ENCODE measurements around the gene WDR47. TPM values are rescaled to one million over a fixed set of nuclear protein-coding genes. Genes with fewer than 3 reads are reported as not detected.
"Not testable (repeated sequence)": the region's sequence is repeated elsewhere in the genome, so short reads cannot be mapped to it uniquely, and the experiment has no call there.

The WDR47 gene
- total and polyA plus RNA-seq, 2 of the 8 experiments (the other 6 are each of a cell fraction or from before 2014, with no cell fraction given) = 1.9 to 6.7 TPM

- no peak for TF ChIP-seq SAP30 (IDR thresholded peaks at IDR 0.05; ENCODE audit: insufficient read depth, insufficient replicate concordance, low read length)
- TF ChIP-seq TAF7 (optimal IDR thresholded peaks at IDR 0.05; ENCODE audit: borderline replicate concordance, low read depth, low read length) = no peak
- TF ChIP-seq FOSL1 (IDR thresholded peaks at IDR 0.05; ENCODE audit: insufficient read depth, low read depth, low read length) = no peak
- TF ChIP-seq CHD1 (IDR thresholded peaks at IDR 0.05; ENCODE audit: low read depth, low read length) = no peak
- no peak for TF ChIP-seq JUND (IDR thresholded peaks at IDR 0.05; ENCODE audit: low read length)
- no peak for TF ChIP-seq MAX (IDR thresholded peaks at IDR 0.05)
- no peak for TF ChIP-seq TAF1 (IDR thresholded peaks at IDR 0.05; ENCODE audit: low read depth, low read length)
Measured at GRCh38 chr1:109011335-109011734, 30.6 kb downstream of the WDR47 start (continued).

GRCh38 chr1:108996622-108997021 is 45.3 kb downstream of the WDR47 start:
- POLR2A ChIA-PET (ENCODE audit: partially characterized antibody); H3K36me3 ChIP-seq (ENCODE audit: control insufficient read depth in 2 of 4, insufficient read depth in 4 of 4, low read length in 3 of 4); DNase-seq (ENCODE audit: low read depth in 1 of 2, low spot score in 2 of 2); H3K4ac ChIP-seq (replicated peaks; ENCODE audit: insufficient read length, low read depth, low read length); H2BK15ac ChIP-seq (ENCODE audit: low read length); H3K56ac ChIP-seq (replicated peaks; ENCODE audit: insufficient read length, low read depth, low read length); H2AFZ ChIP-seq (ENCODE audit: low read length); H3K4me2 ChIP-seq (ENCODE audit: insufficient read depth in 1 of 2, low read depth in 2 of 2, low read length in 2 of 2); H2AK5ac ChIP-seq (ENCODE audit: low read depth, low read length); H3K4me3 ChIP-seq (ENCODE audit: extremely low read depth in 1 of 4, insufficient read depth in 2 of 4, low read depth in 3 of 4, low read length in 4 of 4); H3K9ac ChIP-seq (replicated peaks in 1 of 4; ENCODE audit: extremely low read depth in 1 of 4, low read depth in 3 of 4, low read length in 3 of 4); FAIRE-seq; H4K5ac ChIP-seq (ENCODE audit: insufficient read length, low read depth, low read length); H3K4me1 ChIP-seq (replicated peaks in 1 of 4; ENCODE audit: control insufficient read depth in 3 of 4, insufficient read depth in 4 of 4, low read length in 3 of 4); H3K79me1 ChIP-seq (ENCODE audit: low read depth, low read length); H3K14ac ChIP-seq (ENCODE audit: insufficient read length); H3K9me3 ChIP-seq (ENCODE audit: insufficient read depth in 2 of 2, low read depth in 1 of 2, low read length in 1 of 2); H2BK120ac ChIP-seq (replicated peaks; ENCODE audit: low read depth, low read length); H3K23me2 ChIP-seq (ENCODE audit: low read depth, low read length); H3K27ac ChIP-seq (ENCODE audit: low read depth, low read length); H3K79me2 ChIP-seq (ENCODE audit: control insufficient read depth in 1 of 2, insufficient read depth in 2 of 2, low read length in 2 of 2); H2BK12ac ChIP-seq (ENCODE audit: low read depth, low read length); H3K23ac ChIP-seq (ENCODE audit: insufficient read length); H3K18ac ChIP-seq (ENCODE audit: extremely low read depth, low read length); H4K8ac ChIP-seq (ENCODE audit: extremely low read depth, insufficient read depth, low read length); H2BK5ac ChIP-seq (ENCODE audit: low read depth, low read length); H4K20me1 ChIP-seq (replicated peaks in 1 of 2; ENCODE audit: control insufficient read depth in 1 of 2, insufficient read depth in 2 of 2, low read length in 2 of 2); H2BK20ac ChIP-seq (ENCODE audit: low read length); H3K27me3 ChIP-seq (replicated peaks in 1 of 4; ENCODE audit: control insufficient read depth in 3 of 4, extremely low read depth in 1 of 4, insufficient read depth in 3 of 4, low read length in 3 of 4); H4K91ac ChIP-seq (replicated peaks; ENCODE audit: insufficient read length, low read length): not testable (repeated sequence)
- CTCF ChIA-PET (ENCODE audit: partially characterized antibody) = interaction anchor here (0.5 to 0.6 kb wide), 2 partner anchors 8 to 43 kb away, joined by 3 to 5 read pairs; no protein-coding TSS in a partner anchor
- WGBS, 2 experiments (ENCODE audit: extremely low coverage in 1 of 2, insufficient coverage in 1 of 2, insufficient read length in 1 of 2, insufficient replicate concordance in 2 of 2, low coverage in 1 of 2, low lambda C conversion rate in 2 of 2, missing lambda C conversion rate in 1 of 2) = 89% methylated on average over 3 of the region's 3 CpGs; no CpG with 5 or more reads in 1 of the 2 experiments
